HCT116 (cell line): Measurements from ENCODE around the gene CRYZ.

Experiments
- SIN3A ChIP-seq: IDR thresholded peaks from 2 replicates; pipeline ENCODE4 v1.6.1; 2012; ENCODE audit warnings: low read depth
- TF ChIP-seq, protein P1 (sequence below), 3 experiments: fragments of 200-600 bp in 1 of 3; sonication (generic) in 1 of 3; IDR thresholded peaks in 2 of 3; conservative IDR thresholded peaks in 1 of 3; 2 replicates each; pipeline ENCODE4 v1.5.1; 2012 to 2017; ENCODE audit warnings: low read depth in 2 of 3, low read length in 2 of 3, antibody characterized with exemption in 1 of 3, borderline replicate concordance in 1 of 3, control low read depth in 1 of 3, mild to moderate bottlenecking in 1 of 3, mixed read lengths in 1 of 3, mixed run types in 1 of 3, moderate library complexity in 1 of 3; ENCODE audit not compliant: insufficient read depth in 1 of 3

DNA sequence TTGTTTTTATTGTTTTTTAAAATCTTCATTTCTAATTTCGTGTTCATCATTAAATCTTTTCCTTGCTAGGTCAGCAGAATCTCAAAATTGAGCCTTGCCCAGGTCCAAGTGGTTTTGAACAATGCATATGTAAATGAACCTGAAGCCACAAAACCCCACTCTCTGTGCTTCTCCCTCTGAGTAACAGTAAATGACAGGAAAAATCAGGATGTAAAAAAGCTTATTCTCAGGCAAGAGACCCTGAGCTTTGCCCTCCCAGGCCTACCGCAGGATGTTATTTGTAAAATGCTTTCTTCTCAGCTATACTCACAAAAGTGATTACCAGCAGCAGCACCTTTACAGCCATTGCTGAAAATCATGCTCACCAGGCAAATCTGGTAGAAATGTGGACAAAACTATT lies 47.7 kb upstream of the CRYZ start:
- TF ChIP-seq SIN3A = no peak
- TF ChIP-seq, protein P1, sequence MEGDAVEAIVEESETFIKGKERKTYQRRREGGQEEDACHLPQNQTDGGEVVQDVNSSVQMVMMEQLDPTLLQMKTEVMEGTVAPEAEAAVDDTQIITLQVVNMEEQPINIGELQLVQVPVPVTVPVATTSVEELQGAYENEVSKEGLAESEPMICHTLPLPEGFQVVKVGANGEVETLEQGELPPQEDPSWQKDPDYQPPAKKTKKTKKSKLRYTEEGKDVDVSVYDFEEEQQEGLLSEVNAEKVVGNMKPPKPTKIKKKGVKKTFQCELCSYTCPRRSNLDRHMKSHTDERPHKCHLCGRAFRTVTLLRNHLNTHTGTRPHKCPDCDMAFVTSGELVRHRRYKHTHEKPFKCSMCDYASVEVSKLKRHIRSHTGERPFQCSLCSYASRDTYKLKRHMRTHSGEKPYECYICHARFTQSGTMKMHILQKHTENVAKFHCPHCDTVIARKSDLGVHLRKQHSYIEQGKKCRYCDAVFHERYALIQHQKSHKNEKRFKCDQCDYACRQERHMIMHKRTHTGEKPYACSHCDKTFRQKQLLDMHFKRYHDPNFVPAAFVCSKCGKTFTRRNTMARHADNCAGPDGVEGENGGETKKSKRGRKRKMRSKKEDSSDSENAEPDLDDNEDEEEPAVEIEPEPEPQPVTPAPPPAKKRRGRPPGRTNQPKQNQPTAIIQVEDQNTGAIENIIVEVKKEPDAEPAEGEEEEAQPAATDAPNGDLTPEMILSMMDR (IDR thresholded peaks at IDR 0.05 in 2 of 3, conservative IDR thresholded peaks at IDR 0.05 in 1 of 3; ENCODE audit: borderline replicate concordance in 1 of 3, insufficient read depth in 1 of 3, low read depth in 2 of 3, low read length in 2 of 3) = no peak
